ENCODE measurements around the gene ENTPD6.

Gene ENTPD6

GRCh38 chr20:25269057-25269832, 73.7 kb downstream of the ENTPD6 start:
- peaks cover 36% of the 10 kb centered on the region for H3K36me3 ChIP-seq (ENCODE audit: control insufficient read depth, insufficient read depth, low read length)
- no peaks in the 10 kb centered on the region for H3K4me1 ChIP-seq (ENCODE audit: control insufficient read depth, insufficient read depth, low read length)
- H3K4me3 ChIP-seq (ENCODE audit: low read depth, low read length): no peak overlapping the region
- no peaks in the 10 kb centered on the region for H3K9me3 ChIP-seq (ENCODE audit: control insufficient read depth, insufficient read depth, low read length)
- no peak overlapping the region for H3K9ac ChIP-seq (ENCODE audit: low read depth, low read length)
- no peaks in the 10 kb centered on the region for H3K27me3 ChIP-seq (ENCODE audit: control insufficient read depth, insufficient read depth, low read length)
- no peak overlapping the region for H3K27ac ChIP-seq (ENCODE audit: low read depth, low read length)

GRCh38 chr20:25269833-25270170, 74.3 kb downstream of the ENTPD6 start:
- no peaks in the 10 kb centered on the region for H3K27me3 ChIP-seq (ENCODE audit: control insufficient read depth, insufficient read depth, low read length)
- no peak overlapping the region for H3K4me3 ChIP-seq (ENCODE audit: low read depth, low read length)
- peaks cover 42% of the 10 kb centered on the region for H3K36me3 ChIP-seq (ENCODE audit: control insufficient read depth, insufficient read depth, low read length)
- H3K9ac ChIP-seq (ENCODE audit: low read depth, low read length): no peak overlapping the region
- no peaks in the 10 kb centered on the region for H3K9me3 ChIP-seq (ENCODE audit: control insufficient read depth, insufficient read depth, low read length)
- H3K4me1 ChIP-seq (ENCODE audit: control insufficient read depth, insufficient read depth, low read length): no peaks in the 10 kb centered on the region
- no peak overlapping the region for H3K27ac ChIP-seq (ENCODE audit: low read depth, low read length)

GRCh38 chr20:25270829-25271251, 75.3 kb downstream of the ENTPD6 start:
- H3K9ac ChIP-seq (ENCODE audit: low read depth, low read length): no peak overlapping the region
- H3K27ac ChIP-seq (ENCODE audit: low read depth, low read length): no peak overlapping the region
- no peaks in the 10 kb centered on the region for H3K27me3 ChIP-seq (ENCODE audit: control insufficient read depth, insufficient read depth, low read length)
- no peak overlapping the region for H3K4me3 ChIP-seq (ENCODE audit: low read depth, low read length)
- H3K4me1 ChIP-seq (ENCODE audit: control insufficient read depth, insufficient read depth, low read length): no peaks in the 10 kb centered on the region
- H3K36me3 ChIP-seq (ENCODE audit: control insufficient read depth, insufficient read depth, low read length): peaks cover 46% of the 10 kb centered on the region
- H3K9me3 ChIP-seq (ENCODE audit: control insufficient read depth, insufficient read depth, low read length): no peaks in the 10 kb centered on the region

GRCh38 chr20:25271486-25272222, 76.1 kb downstream of the ENTPD6 start:
- Histone ChIP-seq H3K4me1 (ENCODE audit: control insufficient read depth, insufficient read depth, low read length) (no peaks in the 10 kb centered on the region), H3K27me3 (ENCODE audit: control insufficient read depth, insufficient read depth, low read length) (no peaks in the 10 kb centered on the region), H3K27ac (ENCODE audit: low read depth, low read length) (no peak overlapping the region), H3K36me3 (ENCODE audit: control insufficient read depth, insufficient read depth, low read length) (peaks cover 46% of the 10 kb centered on the region), H3K4me3 (ENCODE audit: low read depth, low read length) (no peak overlapping the region), H3K9me3 (ENCODE audit: control insufficient read depth, insufficient read depth, low read length) (no peaks in the 10 kb centered on the region), H3K9ac (ENCODE audit: low read depth, low read length) (no peak overlapping the region)

DNA sequence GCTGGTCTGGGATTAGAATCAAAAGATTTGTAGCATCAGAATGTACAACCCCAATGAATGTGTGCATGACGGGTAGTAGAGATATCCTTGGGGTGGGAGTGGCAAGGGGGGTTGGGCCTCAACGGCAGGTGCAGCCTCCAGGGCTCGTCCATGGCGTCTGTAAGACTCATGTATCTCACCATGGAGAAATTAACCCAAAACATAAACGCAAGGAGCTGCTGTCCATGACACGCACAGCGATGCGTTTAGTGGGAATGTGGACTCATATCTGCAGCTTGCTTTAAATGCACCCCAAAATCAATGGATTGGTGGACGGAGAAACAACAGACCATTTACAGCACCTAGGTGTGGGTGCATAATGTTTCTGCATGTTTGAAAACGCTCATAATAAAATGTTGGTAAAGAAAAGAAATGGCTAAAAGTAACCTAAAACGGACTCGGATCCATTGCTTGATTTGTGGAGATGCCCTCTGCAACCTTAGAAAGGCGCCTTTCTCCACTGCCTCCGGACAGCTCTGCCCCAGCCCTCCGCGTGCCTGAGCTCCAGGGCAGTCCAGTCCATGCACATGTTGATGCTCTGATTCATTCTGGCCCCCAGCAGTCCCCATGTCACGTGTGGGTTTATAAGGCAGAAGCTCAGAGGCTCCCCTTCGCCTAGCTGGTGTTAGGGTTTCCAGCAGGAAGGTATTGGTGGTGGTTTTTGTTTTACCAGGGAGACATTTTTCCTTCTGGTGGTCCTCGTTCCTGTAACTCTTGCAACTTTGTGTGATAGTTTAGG, 76.9 kb downstream of the ENTPD6 start:
- no peak overlapping the region for H3K27ac ChIP-seq (ENCODE audit: low read depth, low read length)

DNA sequence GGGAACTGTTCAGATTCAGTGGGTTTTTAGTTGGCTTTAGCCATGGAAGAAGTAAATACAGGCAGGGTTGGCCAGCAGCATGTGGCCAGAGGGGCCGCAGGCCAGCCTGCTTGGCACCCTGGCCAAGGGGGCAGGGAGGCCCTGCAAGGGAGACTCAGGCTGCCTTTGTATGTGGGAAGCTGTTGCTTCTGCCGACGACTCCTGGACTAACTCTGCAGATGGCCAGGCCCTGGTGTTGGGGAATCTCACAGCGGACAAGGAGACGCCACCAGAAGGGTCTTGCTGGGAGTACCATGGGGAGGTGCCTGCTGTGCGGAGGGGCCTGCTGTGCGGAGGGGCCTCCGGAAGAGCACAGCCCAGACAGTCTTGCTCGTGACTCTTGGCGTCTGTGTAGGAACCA, 77.5 kb downstream of the ENTPD6 start:
- Histone ChIP-seq H3K27ac (ENCODE audit: low read depth, low read length) (no peak overlapping the region), H3K36me3 (ENCODE audit: control insufficient read depth, insufficient read depth, low read length) (peaks cover 59% of the 10 kb centered on the region), H3K4me3 (ENCODE audit: low read depth, low read length) (no peak overlapping the region), H3K9ac (ENCODE audit: low read depth, low read length) (no peak overlapping the region), H3K9me3 (ENCODE audit: control insufficient read depth, insufficient read depth, low read length) (no peaks in the 10 kb centered on the region), H3K4me1 (ENCODE audit: control insufficient read depth, insufficient read depth, low read length) (no peaks in the 10 kb centered on the region), H3K27me3 (ENCODE audit: control insufficient read depth, insufficient read depth, low read length) (no peaks in the 10 kb centered on the region)

More for the DNA sequence above, 76.9 kb downstream of the ENTPD6 start:
- Histone ChIP-seq H3K4me3 (ENCODE audit: low read depth, low read length) (no peak overlapping the region), H3K9me3 (ENCODE audit: control insufficient read depth, insufficient read depth, low read length) (no peaks in the 10 kb centered on the region), H3K4me1 (ENCODE audit: control insufficient read depth, insufficient read depth, low read length) (no peaks in the 10 kb centered on the region), H3K9ac (ENCODE audit: low read depth, low read length) (no peak overlapping the region), H3K27me3 (ENCODE audit: control insufficient read depth, insufficient read depth, low read length) (no peaks in the 10 kb centered on the region), H3K36me3 (ENCODE audit: control insufficient read depth, insufficient read depth, low read length) (peaks cover 53% of the 10 kb centered on the region)

GRCh38 chr20:25273541-25274358, 78.2 kb downstream of the ENTPD6 start:
- no peaks in the 10 kb centered on the region for H3K27me3 ChIP-seq (ENCODE audit: control insufficient read depth, insufficient read depth, low read length)
- no peak overlapping the region for H3K27ac ChIP-seq (ENCODE audit: low read depth, low read length)
- H3K9ac ChIP-seq (ENCODE audit: low read depth, low read length): no peak overlapping the region
- no peaks in the 10 kb centered on the region for H3K9me3 ChIP-seq (ENCODE audit: control insufficient read depth, insufficient read depth, low read length)
- H3K36me3 ChIP-seq (ENCODE audit: control insufficient read depth, insufficient read depth, low read length): peaks cover 66% of the 10 kb centered on the region
- no peaks in the 10 kb centered on the region for H3K4me1 ChIP-seq (ENCODE audit: control insufficient read depth, insufficient read depth, low read length)
- no peak overlapping the region for H3K4me3 ChIP-seq (ENCODE audit: low read depth, low read length)

DNA sequence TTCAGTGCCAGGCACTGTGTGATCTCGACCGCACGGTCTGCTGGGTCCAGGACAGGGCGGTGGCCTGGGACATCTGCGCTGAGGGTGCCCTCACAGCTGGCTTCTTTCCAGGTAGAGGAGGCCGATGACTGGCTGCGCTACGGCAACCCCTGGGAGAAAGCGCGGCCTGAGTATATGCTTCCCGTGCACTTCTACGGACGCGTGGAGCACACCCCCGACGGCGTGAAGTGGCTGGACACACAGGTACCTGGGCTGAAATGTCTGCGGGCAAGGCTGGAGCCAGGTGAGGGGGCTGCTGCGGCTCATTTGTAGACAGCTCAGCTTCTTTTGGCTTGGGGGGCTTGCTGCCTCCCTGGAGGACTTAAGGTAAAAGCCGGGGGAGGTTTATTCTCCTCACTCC, 79.0 kb downstream of the ENTPD6 start:
- no peaks in the 10 kb centered on the region for H3K4me1 ChIP-seq (ENCODE audit: control insufficient read depth, insufficient read depth, low read length)
- H3K9me3 ChIP-seq (ENCODE audit: control insufficient read depth, insufficient read depth, low read length): no peaks in the 10 kb centered on the region
- no peaks in the 10 kb centered on the region for H3K27me3 ChIP-seq (ENCODE audit: control insufficient read depth, insufficient read depth, low read length)
- no peak overlapping the region for H3K4me3 ChIP-seq (ENCODE audit: low read depth, low read length)
- H3K36me3 ChIP-seq (ENCODE audit: control insufficient read depth, insufficient read depth, low read length): peaks cover 66% of the 10 kb centered on the region
- no peak overlapping the region for H3K27ac ChIP-seq (ENCODE audit: low read depth, low read length)
- no peak overlapping the region for H3K9ac ChIP-seq (ENCODE audit: low read depth, low read length)

GRCh38 chr20:25274891-25275812, 79.6 kb downstream of the ENTPD6 start:
- H3K27me3 ChIP-seq (ENCODE audit: control insufficient read depth, insufficient read depth, low read length): no peaks in the 10 kb centered on the region
- H3K9me3 ChIP-seq (ENCODE audit: control insufficient read depth, insufficient read depth, low read length): no peaks in the 10 kb centered on the region
- H3K27ac ChIP-seq (ENCODE audit: low read depth, low read length): no peak overlapping the region
- no peak overlapping the region for H3K9ac ChIP-seq (ENCODE audit: low read depth, low read length)
- no peaks in the 10 kb centered on the region for H3K4me1 ChIP-seq (ENCODE audit: control insufficient read depth, insufficient read depth, low read length)
- no peak overlapping the region for H3K4me3 ChIP-seq (ENCODE audit: low read depth, low read length)
- H3K36me3 ChIP-seq (ENCODE audit: control insufficient read depth, insufficient read depth, low read length): peaks cover 68% of the 10 kb centered on the region
